ELF-1 (cell line): ENCODE data around the gene ALAS2.
"Not testable (repeated sequence)": the region's sequence is repeated elsewhere in the genome, so short reads cannot be mapped to it uniquely, and the experiment has no call there.

ENCODE experiments used
- DNase-seq: peaks from one replicate; pipeline ENCODE4 v3.0.0-alpha.2; 2016; ENCODE audit warnings: low read depth, low spot score

ALAS2 gene, protein sequence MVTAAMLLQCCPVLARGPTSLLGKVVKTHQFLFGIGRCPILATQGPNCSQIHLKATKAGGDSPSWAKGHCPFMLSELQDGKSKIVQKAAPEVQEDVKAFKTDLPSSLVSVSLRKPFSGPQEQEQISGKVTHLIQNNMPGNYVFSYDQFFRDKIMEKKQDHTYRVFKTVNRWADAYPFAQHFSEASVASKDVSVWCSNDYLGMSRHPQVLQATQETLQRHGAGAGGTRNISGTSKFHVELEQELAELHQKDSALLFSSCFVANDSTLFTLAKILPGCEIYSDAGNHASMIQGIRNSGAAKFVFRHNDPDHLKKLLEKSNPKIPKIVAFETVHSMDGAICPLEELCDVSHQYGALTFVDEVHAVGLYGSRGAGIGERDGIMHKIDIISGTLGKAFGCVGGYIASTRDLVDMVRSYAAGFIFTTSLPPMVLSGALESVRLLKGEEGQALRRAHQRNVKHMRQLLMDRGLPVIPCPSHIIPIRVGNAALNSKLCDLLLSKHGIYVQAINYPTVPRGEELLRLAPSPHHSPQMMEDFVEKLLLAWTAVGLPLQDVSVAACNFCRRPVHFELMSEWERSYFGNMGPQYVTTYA

DNA sequence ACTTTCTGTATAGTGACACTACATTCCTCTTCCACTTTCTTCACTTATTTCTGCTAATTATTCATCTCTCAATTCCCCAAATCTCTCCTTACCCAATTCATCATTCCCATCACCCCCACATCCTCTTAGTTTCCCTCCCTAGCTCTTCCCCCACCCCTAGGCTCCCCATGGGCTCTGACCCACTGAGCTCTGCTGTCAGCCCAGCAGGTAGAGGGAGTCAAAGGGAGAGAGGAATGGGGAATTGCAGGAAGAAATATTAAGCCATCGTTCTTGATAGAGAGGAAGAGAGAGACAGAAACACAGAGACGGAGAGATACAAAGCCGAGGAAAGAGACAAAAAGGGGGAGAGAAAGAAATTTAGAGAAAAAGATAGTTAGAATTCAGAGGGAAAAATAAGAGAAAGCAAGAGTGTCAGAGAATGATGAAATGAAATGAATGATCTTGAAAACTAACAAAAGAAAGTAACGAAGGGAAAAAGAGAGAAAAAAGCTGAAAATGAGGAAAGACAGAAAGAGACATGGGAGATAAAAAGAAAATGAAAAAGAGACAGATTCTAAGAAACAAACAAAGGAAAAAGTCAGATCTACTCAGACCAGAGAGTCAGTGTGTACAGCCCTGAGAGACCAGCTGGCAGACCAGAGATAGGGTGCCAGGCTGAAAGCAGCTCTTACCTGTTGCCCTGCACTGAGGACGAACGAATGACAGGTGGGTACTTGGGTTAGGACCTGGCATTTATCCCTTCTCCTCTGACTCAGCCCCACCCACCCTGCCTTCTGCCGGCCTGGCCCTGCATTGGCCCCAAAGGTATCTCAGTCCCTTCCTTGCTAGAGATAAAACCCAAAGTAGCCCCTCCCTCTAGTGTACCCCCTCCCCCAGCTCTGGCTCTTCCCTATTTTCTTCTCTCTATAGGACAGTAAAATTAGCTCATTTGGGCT, at the start of gene ALAS2:
TSS of gene ALAS2 (minus strand) at position 707 of the 935 bp plus-strand sequence. CDS start 4,977 bp downstream, outside the sequence.
- DNase-seq: no peak

DNA sequence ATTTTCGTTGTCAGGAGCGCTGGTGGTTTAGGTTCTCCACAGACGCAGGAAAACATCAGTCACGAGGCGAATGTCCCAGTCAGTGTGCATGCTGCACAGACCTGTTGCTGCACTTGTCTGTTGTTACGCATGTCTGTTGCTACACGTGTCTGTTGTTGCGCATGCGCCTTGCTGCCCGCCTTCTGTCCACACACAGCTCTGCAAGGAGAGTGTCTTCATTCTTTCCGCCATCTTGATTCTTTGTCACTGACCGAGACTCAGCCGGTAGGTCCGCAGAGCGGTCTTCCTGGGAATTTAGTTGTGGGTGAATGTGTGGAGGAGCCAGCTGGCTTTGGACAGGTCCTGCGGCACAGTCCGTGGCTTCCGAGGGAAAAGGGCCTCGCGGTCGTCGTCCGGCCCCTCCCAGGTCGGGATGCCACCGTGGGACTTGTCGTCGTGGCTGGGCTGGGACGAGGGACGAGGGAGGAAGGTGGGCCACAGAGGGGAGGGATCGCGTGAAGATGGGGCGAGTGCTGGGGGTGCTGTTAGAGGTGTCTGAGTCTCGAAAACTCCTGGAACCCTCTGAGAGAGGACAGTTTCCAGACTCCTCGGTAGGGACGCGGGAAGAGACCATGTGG, 44.2 kb upstream of the ALAS2 start, which contains the start of gene PAGE2B:
TSS of gene PAGE2B (plus strand) at position 180 of the 617 bp plus-strand sequence. CDS start 1,012 bp downstream, outside the sequence.
- no peak for DNase-seq

- no peak for DNase-seq
These were observed 41.5 kb upstream of the ALAS2 start for GRCh38 chrX:55072286-55072685.

DNA sequence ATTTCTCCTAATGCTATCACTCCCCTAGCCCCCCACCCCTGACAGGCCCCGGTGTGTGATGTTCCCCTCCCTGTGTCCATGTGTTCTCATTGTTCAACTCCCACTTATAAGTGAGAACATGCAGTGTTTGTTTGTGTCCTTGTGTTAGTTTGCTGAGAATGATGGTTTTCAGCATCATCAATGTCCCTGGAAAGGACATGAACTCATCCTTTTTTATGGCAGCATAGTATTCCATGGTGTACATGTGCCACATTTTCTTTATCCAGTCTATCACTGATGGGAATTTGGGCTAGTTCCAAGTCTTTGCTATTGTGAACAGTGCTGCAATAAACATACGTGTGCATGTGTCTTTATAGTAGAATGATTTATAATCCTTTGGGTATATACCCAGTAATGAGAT, 36.4 kb upstream of the ALAS2 start:
- DNase-seq: not testable (repeated sequence)

- DNase-seq: no peak
These were observed 27.0 kb upstream of the ALAS2 start for GRCh38 chrX:55057675-55058249.

DNA sequence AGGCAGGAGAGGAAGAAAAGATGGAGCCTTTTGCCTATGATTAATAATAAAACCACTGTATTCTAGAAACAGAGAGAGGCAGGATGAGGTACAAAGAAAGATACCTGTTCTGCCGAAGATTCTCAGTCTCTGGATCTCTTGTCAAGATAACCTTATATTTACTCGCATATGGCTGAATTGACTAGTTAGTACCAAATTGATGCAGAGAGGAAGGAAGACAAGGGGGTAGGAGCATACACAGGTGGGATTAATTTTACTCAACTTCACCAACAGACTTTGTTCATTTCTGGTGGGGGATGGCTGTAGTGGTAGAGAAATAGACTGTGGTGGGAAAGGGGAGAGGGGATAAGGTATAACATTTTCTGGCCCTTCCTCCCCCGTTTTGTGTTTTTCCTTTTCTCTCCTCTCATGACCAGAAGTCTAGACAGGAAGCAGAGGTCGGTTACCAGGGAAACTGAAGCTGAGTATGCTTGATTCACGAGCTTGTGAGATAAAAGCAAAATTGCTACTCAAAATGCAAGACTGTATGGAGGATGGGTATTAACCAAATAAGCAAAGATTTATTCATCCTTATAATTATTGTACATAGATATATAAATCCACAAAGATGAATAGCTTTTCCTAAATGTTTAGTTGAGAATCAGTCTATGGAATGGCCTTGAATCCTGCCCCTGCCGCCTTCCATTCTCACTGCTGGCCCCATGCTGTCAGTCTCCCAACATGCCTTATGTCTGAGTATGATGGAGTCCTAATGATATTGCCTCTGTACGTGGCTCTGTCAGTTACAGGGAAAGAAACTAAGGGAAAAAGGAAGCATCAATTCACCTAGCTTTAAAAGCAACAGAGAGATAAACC, 26.3 kb upstream of the ALAS2 start:
- DNase-seq: no peak

GRCh38 chrX:55050599-55050998, 19.8 kb upstream of the ALAS2 start:
- not testable (repeated sequence) for DNase-seq

DNA sequence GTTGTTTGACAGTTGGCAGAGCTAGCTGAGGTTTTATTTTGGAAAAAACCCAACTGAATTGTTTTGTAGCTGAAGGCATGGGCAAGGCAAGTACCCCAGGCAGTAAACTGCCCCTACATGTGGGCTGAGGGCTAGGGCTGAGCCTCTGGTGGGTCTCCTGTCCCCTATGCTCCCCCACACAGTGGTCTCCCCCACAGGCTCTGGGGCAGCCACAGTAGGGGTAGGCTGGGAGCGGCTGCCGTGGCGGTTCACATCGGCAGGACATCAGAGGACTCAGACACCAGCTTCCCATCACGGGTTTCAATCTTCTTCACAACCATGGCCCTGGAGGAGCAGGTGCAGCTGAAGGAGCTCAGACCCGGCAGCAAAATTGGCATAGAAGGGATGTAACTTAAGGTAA, 10.7 kb upstream of the ALAS2 start:
- DNase-seq: no peak

DNA sequence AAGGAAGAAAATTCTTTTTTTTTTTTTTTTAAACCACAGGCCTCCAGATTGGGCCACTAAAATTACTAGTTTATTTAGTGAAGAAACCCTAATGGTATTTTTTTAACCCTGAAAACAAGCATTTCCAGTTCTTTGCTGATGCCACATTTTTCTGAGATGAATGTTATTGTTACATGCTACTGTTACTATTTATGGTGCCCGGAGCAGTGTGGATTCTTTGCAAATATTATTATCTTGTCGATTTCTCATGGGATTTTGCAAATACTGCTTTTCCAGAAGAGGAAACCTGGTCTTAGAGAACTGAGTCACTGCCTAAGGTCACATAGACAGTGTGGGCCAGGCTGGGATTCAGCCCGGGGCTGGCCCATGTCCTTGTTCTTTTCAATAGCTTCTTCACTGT, 8.7 kb upstream of the ALAS2 start:
- no peak for DNase-seq

GRCh38 chrX:55033429-55033828, 2.7 kb upstream of the ALAS2 start:
- no peak for DNase-seq

- no peak for DNase-seq
These were observed 1.5 kb downstream of the ALAS2 start for GRCh38 chrX:55029291-55029690.

- no peak for DNase-seq
These were observed 2.2 kb downstream of the ALAS2 start for GRCh38 chrX:55028611-55029010.

GRCh38 chrX:55028040-55028439, 2.7 kb downstream of the ALAS2 start:
- DNase-seq: no peak

DNA sequence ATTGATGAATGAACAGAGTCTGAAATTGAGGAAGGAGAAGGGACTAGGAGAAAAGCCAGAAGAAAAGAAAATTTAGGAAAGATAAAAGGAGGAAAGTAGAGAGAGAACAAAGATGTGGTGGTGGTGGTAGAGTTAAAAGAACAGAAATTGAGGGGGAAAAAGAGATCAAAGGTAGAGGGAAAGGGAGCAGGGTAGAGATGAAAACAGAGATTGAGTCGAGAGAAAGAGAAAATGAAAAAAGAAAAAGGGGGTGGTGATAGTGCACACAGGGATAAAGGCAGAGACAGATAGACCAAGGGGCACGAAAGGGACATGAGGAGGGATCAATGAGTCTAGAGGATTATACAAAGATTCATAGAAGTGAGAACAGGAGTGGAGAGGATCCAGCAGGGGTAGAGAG, 3.9 kb downstream of the ALAS2 start:
- DNase-seq: no peak

GRCh38 chrX:55026143-55026542, 4.6 kb downstream of the ALAS2 start:
- no peak for DNase-seq

DNA sequence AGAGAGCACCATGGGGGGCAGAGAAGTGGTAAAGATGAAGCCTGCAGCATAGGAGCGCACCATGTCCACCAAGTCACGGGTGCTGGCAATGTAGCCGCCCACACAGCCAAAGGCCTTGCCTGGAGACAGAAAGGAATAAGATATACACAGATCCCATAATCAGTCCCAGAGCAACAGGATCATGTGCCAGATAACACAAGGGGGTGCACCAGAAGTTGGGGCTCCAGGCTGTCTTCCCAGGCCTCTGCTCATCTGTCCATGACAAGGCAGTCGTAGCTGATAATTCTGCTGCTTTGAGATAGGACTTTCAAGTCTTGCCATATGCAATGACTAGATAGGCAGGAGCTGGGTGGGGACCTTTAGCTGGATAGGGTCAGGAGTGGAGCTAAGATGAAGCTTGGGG, 15.9 kb downstream of the ALAS2 start:
- no peak for DNase-seq

GRCh38 chrX:55011294-55011693, 19.5 kb downstream of the ALAS2 start:
- no peak for DNase-seq

DNA sequence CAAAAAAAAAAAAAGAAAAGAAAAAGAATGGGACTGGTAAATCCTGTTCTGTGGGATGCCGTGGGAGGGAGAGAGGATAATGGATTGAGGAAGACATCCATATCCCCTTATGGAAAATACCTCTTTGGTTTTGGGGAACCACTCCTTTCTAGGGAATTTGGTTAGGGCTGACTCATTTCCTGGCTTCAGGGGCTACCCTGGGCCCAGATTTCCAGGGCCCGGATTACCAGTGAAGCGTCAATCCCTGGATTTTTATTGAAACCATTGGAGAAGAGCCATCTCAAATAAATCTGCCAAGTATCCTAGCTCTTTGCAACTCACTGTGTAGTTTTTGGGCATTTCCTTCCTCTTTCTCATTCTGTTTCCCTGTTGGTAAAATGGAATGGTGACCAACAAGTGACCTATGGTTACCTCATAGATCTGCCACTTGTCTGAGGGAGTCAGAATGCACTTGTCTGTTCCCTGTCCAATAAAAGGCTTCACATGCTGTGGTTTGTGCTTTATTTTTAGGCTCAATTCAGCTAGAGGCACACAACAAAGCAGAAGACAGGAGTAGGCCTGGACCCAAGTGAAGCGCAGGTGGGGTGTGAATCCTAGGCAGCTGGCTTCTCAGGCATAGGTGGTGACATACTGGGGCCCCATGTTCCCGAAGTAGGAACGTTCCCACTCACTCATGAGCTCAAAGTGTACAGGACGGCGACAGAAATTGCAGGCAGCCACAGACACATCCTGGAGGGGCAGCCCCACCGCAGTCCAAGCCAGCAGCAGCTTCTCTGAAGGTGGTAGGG, 22.0 kb downstream of the ALAS2 start:
- peak; percentile 26 for DNase-seq

DNA sequence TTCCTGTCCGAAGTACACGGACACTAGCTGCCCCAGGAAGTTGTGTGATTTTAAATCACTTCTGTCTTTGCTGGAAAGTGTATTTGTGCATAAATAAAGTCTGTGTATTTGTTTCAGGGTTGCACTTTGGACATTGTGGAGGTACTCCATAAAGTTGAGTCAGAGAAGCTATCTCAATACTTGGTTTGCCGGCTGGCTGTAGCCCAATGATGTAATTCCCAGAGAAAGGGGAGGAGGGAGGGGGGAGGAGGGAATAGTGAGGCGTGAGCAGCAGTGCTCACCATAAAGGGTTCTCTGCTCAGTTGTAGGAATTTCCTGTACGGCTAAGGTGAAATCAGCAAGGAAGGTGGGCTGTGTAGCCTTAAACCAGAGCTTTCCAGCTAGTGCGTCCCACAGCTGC, 23.1 kb downstream of the ALAS2 start:
- no peak for DNase-seq
